ENCODE data around the gene SLC26A11. TPM values are rescaled to one million over a fixed set of nuclear protein-coding genes. Genes with fewer than 3 reads are reported as not detected.
"Not testable (repeated sequence)": the region's sequence is repeated elsewhere in the genome, so short reads cannot be mapped to it uniquely, and the experiment has no call there.

The SLC26A11 gene
- total RNA-seq, 1 donor = 12.2 TPM

DNA sequence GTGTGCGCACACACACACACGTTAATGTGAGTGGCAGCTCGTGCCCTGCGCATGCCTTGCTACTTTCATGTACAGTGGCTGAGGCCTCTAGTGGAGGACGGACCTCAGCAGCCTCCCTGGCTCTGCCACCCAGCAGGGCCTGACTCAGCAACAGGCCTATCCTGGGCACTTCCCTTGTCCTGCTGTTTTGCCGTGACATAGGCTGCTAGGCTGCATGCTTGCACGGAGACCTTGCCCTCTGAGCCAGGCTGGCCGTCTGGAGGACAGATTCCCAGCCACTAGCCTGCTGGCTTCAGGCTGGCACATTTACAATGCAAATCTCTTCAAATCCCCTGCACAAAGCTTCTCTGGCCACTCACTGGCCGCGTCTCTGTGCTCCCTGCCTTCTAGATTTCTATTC lies 49.9 kb downstream of the SLC26A11 start:
- DNase-seq (ENCODE audit: low read depth) = no peak
- TF ChIP-seq, protein P1, sequence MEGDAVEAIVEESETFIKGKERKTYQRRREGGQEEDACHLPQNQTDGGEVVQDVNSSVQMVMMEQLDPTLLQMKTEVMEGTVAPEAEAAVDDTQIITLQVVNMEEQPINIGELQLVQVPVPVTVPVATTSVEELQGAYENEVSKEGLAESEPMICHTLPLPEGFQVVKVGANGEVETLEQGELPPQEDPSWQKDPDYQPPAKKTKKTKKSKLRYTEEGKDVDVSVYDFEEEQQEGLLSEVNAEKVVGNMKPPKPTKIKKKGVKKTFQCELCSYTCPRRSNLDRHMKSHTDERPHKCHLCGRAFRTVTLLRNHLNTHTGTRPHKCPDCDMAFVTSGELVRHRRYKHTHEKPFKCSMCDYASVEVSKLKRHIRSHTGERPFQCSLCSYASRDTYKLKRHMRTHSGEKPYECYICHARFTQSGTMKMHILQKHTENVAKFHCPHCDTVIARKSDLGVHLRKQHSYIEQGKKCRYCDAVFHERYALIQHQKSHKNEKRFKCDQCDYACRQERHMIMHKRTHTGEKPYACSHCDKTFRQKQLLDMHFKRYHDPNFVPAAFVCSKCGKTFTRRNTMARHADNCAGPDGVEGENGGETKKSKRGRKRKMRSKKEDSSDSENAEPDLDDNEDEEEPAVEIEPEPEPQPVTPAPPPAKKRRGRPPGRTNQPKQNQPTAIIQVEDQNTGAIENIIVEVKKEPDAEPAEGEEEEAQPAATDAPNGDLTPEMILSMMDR (IDR thresholded peaks at IDR 0.05; ENCODE audit: insufficient read depth, low read length) = no peak
- no peak overlapping the region for H3K4me3 ChIP-seq (ENCODE audit: low read depth, low read length)

DNA sequence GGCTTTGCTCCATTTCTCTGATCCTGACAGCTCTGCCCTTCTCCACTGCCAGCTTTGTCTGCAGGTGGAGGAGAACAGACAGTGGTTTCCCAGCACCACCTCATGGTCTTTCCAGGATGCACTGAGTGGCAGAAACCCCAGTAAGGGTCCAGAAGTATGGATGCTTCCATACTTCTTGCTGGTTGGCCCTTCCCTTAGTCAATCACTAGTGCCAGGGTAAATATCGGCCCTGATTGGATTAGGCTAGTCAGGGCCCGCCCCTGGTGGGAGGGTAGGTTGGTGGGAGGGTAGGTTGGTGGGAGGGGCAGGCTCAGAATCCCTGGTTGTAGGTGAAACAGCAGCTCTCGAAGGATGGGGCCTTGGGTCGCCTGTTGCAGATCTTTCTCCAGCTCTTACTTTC lies 50.6 kb downstream of the SLC26A11 start:
- H3K4me3 ChIP-seq (ENCODE audit: low read depth, low read length) = no peak overlapping the region
- peak; percentile 22 for DNase-seq (ENCODE audit: low read depth)
- TF ChIP-seq, protein P1 (IDR thresholded peaks at IDR 0.05; ENCODE audit: insufficient read depth, low read length) = no peak

DNA sequence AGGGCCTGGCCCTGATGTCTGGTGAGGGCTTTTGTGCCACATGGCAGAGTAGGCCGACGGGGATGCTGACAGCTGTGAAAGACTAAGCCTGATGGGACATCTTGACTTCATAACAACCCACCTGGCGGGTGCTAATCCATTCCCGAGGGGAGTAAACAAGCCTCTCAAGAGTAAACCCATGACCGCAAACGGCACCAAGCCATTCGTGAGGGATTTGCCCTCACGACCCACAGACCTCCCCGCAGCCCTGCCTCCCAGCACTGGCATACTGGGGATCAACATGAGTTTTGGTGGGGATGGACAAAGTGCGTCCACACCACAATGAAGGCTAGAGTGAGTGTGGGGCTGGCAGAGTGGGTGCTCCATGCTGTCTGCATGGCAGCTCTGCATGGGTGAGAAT lies 52.1 kb downstream of the SLC26A11 start:
- H3K4me3 ChIP-seq (ENCODE audit: low read depth, low read length) = no peak overlapping the region
- TF ChIP-seq, protein P1 (IDR thresholded peaks at IDR 0.05; ENCODE audit: insufficient read depth, low read length) = no peak
- no peak for DNase-seq (ENCODE audit: low read depth)

DNA sequence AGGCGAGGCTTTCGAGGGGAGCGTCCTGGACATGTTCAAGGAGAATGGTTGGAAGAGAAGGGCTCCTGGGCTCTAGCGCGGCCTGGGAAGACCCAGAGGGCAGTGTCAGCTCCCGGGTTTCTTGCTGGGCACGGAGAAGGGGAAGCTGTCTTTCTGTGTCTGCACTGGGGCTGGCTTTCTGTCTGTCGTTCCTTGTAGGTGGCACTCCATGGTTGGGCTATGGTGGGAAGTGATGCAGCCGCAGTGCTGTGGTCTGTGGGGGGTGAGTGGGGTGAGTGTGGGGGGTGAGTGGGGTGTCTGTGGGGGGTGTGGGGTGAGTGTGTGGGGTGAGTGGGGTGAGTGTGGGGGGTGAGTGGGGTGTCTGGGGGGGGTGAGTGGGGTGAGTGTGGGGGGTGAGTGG lies 54.1 kb downstream of the SLC26A11 start:
- DNase-seq (ENCODE audit: low read depth) = no peak
- TF ChIP-seq, protein P1 (IDR thresholded peaks at IDR 0.05; ENCODE audit: insufficient read depth, low read length) = no peak
- no peak overlapping the region for H3K4me3 ChIP-seq (ENCODE audit: low read depth, low read length)

DNA sequence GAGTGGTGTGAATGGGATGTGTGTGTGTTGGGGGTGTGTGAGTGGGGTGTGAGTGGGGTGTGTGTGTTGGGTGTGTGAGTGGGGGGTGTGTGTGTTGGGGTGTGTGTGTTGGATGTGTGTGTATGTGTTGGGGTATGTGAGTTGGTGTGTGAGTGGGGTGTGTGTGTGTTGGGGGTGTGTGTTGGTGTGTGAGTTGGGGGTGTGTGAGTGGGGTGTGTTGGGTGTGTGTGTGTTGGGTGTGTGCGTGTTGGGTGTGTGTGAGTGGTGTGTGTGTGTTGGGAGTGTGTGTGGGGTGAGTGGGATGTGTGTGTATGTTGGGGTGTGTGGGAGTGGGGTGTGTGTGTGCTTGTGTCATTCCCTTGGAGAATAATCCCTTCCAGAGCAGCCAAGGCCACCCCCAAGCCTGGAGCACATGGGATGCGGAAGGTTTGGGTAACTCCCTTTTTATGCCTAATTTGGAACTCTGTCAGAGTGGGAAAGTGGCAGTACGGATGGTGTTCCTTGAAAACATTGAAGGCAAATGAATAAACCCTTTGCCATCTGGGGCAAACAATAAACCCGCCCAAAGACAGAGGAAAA lies 54.7 kb downstream of the SLC26A11 start:
- no peak for DNase-seq (ENCODE audit: low read depth)
- TF ChIP-seq, protein P1 (IDR thresholded peaks at IDR 0.05; ENCODE audit: insufficient read depth, low read length) = no peak
- no peak overlapping the region for H3K4me3 ChIP-seq (ENCODE audit: low read depth, low read length)

DNA sequence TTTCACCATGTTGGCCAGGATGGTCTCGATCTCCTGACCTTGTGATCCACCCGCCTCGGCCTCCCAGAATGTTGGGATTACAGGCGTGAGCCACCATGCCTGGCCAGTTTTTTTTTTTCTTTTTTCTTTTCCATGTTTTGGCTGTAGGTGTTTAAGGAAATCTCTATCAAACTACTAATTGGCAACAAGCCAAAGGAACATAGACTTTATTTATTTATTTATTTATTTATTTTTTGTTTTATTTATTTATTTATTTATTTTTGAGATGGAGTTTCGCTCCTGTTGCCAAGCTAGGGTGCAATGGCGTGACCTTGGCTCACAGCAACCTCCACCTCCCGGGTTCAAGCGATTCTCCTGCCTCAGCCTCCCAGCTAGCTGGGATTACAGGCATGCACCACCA lies 55.6 kb downstream of the SLC26A11 start:
- not testable (repeated sequence) for DNase-seq (ENCODE audit: low read depth); H3K4me3 ChIP-seq (ENCODE audit: low read depth, low read length)

DNA sequence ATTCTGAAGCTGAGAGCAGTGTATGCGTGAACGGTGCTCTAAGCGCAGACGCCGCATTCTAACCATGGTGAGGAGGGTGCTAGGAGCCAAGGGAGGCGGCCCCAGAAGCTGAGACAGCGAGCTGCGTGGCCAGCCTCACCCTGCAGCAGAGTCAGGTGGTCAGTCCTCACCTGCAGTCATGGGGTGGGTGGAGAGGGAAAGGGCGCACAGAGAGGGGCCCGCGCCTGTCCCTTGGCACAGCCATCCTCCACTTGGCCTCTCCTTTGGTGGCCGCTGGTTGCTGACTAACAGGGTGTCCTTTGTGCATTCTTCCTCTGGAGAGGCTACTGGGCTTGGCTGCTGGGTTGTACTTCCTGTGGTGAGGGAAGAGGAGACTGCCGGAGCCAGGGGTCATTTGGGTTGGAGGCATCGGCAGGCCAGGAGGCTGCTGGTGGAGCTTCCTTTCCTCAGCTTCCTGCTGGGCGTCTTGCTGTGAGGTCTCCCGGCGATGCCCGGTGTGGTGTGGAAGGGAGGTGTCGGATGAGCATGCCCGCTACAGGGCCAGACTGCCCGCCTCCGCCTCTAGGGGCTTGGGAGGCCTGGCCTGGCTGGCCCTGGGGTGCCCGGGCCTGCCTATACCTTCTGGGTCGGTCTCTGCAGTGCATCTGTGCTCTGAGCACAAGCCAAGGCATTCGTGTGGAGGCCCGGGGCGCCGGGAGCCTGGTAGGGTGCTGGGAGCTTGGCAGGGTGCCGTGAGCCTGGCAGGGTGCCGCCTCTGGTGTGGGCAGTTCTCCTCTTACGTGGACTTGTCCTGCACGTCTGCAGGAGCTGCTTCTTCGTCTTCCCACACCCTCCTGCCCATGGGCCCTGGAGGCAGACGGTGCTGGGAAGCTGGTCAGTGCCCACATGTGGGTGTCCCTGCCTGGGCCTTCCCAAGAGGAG lies 57.8 kb downstream of the SLC26A11 start:
- H3K4me3 ChIP-seq (ENCODE audit: low read depth, low read length) = no peak overlapping the region
- no peak for DNase-seq (ENCODE audit: low read depth)
- TF ChIP-seq, protein P1 (IDR thresholded peaks at IDR 0.05; ENCODE audit: insufficient read depth, low read length) = no peak
